GM15510 (cell line): ENCODE results near the gene C9orf50.

ENCODE experiments used
- POLR2A ChIP-seq: IDR thresholded peaks from 3 replicates; pipeline ENCODE4 v1.6.1; 2011; ENCODE audit warnings: borderline replicate concordance; ENCODE audit not compliant: insufficient read length; ENCODE audit errors: extremely low read depth

C9orf50 gene

GRCh38 chr9:129653823-129654553 is 33.1 kb upstream of the C9orf50 start:
- no peak for TF ChIP-seq POLR2A

- no peak for TF ChIP-seq POLR2A
Observed at GRCh38 chr9:129650680-129651235, 29.9 kb upstream of the C9orf50 start.

GRCh38 chr9:129649726-129650679 is 29.1 kb upstream of the C9orf50 start:
- no peak for TF ChIP-seq POLR2A

- no peak for TF ChIP-seq POLR2A
Observed at GRCh38 chr9:129648764-129649115, 27.8 kb upstream of the C9orf50 start.

- no peak for TF ChIP-seq POLR2A
Observed at GRCh38 chr9:129648092-129648763, 27.3 kb upstream of the C9orf50 start.

GRCh38 chr9:129647635-129648034 is 26.7 kb upstream of the C9orf50 start:
- no peak for TF ChIP-seq POLR2A

GRCh38 chr9:129646654-129647053 is 25.8 kb upstream of the C9orf50 start:
- no peak for TF ChIP-seq POLR2A

GRCh38 chr9:129646252-129646651 is 25.4 kb upstream of the C9orf50 start:
- no peak for TF ChIP-seq POLR2A

GRCh38 chr9:129644902-129645301 is 24.0 kb upstream of the C9orf50 start:
- TF ChIP-seq POLR2A, result no peak

- no peak for TF ChIP-seq POLR2A
Observed at GRCh38 chr9:129644365-129644764, 23.5 kb upstream of the C9orf50 start.

GRCh38 chr9:129643706-129644105 is 22.8 kb upstream of the C9orf50 start:
- no peak for TF ChIP-seq POLR2A

- peak; percentile 84 for TF ChIP-seq POLR2A
Observed at GRCh38 chr9:129641750-129642585, 21.1 kb upstream of the C9orf50 start, which contains the start of gene ASB6. TSS of gene ASB6 (minus strand) at chr9:129642151. CDS start at chr9:129641999, 152 bp downstream.

- TF ChIP-seq POLR2A, result no peak
Observed at GRCh38 chr9:129640871-129641749, 20.2 kb upstream of the C9orf50 start.
